ENCODE measurements around the gene KNL1.
"Not testable (repeated sequence)": the region's sequence is repeated elsewhere in the genome, so short reads cannot be mapped to it uniquely, and the experiment has no call there.

Gene KNL1

DNA sequence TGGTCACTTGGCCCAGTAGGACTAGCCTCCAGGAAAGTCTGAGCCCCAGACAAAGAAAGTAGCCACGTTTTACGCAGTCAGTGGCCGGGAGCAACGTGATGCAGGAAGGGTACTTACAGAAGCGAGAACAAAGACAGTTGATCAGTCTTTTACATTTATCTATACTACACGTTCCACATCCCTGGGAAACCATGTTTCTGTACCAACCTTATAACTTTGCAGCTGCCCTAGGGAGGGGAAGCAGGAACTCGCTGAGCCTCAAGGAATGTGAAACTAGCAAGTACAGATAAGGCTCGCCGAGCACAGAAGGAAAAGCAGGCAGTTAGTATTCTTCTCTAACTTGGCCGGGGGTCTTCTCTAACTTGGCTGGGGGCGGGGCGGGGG is 3.4 kb upstream of the KNL1 start:
- DNase-seq = no peak

DNA sequence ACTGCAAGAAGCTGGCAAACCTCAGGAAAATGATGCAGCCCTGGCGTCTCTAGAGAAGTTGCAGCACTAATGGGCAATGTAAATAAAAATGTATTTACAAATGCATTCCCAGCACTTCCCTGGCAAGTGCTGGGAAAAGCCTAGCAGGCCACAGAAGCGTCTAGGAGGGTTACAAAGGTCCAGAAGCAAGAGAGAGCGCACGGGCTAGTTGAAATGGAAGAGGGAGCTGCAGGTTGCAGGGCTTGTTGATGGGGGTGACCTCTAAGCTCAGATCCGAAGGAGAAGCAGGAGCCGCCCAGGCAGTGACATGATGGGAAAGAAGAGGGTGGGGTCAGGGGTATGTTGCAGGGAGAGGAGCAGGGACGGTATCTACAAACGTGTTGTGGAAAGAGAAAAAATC is 2.7 kb upstream of the KNL1 start:
- no peak for DNase-seq

DNA sequence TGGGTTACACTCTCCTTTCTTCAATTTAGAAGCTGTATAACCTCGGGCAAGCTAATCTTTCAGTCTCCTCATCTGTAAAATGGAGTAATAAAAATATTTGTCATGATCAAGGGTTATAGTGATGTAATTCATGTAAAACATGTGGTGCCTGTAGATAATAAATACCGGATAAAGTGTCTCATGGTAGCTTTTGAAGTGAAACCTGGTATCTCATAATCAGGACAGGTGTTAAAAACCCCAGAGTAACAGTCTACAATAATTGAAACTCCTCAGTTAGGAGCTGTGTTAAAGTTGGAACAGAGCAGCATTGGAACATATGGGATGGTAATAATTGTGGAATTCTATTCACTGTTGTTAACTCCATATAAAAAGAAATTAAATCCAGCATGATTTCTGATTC is 884 bp upstream of the KNL1 start:
- DNase-seq = no peak

DNA sequence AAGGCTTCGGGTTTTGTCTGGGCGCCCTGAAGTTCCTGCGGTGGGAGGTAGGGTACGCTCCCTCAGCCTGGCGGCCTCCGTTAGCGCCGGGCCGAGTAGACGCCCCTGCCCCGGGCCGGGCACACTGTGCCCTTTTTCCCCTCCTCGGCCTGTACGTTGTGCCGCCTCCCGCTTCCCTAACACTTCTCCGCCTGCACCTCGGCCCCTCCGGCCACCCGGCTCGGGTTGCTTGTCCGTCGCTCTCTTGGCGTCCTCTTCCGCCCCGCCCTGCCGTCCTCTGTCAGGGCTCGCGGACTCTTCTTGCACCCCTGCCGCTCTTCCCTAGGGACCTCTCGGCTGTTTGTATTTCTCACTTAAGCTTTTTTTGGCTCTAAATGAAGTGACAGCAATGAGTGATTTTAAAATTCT is 384 bp downstream of the KNL1 start:
- DNase-seq = no peak

DNA sequence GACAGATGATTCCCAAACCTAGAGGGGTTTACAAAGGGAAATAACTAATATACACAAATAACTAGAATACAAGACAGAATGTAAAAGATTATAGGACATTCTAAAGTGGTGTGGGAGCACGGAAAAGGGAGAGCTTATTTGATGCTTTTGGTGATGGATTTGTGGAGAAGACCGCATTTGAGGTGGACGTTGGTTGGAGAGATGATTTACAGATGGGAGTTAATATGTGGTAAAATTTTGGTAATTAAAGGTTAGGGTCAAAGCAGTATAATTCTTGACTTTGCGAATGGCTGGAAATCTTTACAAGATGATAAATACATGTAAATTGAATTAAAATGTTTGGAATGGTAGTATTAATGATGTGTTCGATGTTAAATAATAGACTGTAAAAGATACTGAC is 1.2 kb downstream of the KNL1 start:
- DNase-seq = no peak

DNA sequence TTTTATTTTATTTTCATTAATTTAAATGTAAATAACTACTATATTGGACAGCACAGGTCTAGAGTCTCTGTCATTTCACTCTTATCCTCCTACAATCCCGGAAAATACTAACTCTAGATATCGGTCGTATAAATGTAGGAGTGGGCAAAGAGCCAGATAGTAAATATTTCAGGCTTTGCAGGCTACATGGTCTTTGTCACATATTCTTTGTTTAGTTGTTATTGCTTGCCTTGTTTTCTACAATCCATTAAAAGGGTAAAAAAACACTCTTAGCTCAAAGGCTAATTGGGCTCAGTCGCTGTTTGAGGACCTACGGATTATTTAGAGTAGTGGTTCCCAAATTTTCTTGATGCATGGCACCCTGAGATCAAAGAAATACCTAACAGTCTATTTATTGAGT is 1.7 kb downstream of the KNL1 start:
- no peak for DNase-seq

DNA sequence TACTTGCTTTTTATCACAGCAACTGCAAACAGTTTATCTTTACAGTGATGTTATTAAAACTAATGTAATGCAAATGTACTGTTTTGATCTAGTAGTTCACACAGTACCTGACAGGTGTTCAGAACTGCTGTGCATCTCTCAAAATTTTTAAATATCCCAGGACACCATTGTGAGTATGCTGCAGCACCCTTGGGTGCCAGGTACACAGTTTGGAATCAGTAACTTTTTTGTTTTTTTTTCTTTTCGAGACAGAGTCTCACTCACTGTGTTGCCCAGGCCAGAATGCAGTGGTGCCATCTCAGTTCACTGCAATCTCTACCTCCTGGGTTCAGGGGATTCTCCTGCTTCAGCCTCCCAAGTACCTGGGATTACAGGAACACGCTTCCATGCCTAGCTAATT is 3.0 kb downstream of the KNL1 start:
- no peak for DNase-seq

DNA sequence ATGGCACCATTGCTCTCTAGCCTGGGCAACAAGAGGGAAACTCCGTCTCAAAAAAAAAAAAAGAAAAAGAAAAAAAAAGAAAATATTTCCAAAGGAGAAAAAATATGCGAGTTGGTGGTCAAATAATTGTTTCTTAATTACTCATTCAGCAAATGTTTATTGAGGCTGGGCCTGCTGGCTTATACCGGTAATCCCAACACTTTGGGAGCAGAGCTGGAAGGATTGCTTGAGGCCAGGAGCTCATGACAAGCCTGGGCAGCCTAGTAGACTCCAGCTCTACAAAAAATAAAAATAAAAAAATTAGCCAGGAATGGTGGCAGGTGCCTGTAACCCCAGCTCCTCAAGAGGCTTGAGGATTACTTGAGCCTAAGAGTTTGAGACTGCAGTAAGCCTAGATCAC is 4.1 kb downstream of the KNL1 start:
- no peak for DNase-seq

DNA sequence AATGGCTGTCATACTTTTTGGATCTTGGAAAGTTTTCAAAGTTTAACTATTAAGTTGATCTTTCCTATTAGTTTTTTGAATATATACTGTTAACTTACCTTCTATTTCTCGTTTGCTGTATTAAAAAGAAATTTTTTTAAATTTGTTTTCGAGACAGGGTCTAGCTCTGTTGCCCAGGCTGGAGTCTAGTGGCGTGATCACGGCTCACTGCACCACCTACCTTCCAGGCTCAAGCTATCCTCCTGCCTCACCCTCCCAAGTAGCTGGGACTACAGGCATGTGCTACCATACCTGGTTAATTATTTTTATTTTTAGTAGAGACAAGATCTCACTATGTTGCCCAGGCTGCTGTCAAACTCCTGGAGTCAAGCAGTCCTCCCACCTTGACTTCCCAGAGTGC is 4.6 kb downstream of the KNL1 start:
- no peak for DNase-seq

DNA sequence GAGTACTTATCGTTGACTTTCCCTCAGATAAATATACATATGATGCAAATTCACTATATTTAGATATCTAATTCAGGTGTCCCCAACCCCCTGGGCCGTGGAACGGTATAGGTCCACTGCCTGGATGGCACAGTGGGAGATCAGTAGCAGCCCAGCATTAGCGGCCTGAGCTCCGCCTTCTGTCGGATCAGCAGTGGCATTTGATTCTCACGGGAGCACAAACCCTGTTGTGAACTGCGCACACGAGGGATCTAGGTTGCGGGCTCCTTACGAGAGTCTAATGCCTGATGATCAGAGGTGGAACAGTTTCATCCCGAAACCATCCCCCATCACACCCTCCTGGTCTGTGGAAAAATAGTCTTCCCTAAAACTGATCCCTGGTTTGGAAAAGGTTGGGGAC is 6.9 kb downstream of the KNL1 start:
- DNase-seq = no peak

DNA sequence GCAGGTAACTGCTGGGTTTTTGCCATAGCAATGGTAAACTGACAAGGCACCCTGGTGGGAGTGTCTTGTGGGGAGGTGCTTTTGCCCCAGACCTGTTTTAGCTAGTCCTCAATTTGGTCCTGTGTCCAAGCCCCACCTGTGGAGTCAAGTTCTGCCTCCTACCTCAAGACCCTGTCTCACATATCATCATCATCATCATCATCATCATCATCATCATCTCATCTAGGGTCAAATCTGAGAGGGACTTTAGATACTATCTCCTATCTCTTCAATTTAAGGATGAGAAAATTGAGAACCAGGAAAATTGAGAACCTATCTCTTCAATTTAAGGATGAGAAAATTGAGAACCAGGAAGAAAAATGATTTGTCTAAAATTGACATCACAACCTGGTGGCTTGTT is 9.9 kb downstream of the KNL1 start:
- no peak for DNase-seq

DNA sequence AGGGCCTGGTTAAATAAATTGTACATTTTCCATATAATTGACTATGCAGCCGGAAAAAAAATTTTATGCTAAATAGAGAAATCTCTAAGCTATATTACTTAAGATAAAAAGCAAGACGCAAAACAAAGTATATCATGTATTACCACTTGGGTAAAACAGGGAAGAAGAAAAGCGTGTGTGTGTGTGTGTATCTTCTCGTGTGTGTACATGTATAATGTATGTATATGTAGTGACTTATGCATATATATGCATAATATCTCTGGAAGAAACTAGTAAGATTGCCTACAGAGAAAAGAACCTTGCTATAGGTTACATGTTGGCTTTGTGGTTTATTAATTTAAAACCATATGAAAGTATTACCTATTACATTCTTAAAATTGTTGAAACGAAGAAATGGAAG is 19.0 kb downstream of the KNL1 start:
- no peak for DNase-seq

DNA sequence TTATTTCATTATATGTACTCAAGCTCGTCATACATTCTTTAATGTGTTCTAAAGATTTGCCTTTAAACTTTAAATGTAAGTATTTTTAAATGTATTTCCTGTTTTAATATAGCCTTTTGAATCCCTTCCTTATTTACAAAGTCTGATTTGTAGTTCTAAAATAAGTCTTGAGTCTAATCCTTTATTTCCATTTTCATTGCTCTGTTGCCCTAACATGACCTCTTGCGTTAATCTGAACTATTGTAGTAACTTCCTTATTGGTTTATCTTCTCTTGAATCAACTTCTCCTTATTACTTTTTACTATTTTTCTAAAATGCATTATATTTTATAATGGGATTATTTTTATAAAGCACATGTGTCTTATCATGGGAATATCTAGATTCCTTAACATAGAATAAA is 24.0 kb downstream of the KNL1 start:
- DNase-seq = no peak

DNA sequence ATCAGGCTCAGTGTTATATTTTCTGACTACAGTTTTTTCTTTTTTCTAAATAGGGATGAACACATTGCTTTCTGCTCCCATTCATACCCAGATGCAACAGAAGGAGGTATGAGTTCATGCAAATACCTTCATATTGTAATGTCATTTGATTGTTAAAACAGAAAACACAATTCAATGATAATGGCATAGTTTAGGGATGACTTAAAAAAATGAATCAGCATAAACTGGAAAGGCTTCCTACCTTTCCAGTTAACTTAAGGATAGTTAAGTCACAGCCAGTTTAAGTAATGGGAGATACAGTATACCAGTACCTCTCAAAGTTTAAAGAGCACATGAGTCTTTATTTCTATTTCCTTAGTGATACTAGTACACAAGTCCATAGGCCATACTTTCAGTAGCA is 24.9 kb downstream of the KNL1 start:
- DNase-seq = no peak

DNA sequence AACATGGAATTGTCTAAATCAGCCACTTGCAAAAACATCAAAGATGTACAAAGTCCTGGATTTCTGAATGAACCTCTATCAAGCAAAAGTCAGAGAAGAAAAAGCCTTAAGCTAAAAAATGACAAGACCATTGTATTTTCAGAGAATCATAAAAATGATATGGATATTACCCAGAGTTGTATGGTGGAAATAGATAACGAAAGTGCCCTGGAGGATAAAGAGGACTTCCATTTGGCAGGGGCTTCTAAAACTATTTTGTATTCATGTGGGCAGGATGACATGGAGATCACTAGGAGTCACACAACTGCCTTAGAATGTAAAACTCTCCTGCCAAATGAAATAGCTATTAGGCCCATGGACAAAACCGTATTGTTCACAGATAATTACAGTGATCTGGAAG is 29.3 kb downstream of the KNL1 start:
- no peak for DNase-seq

DNA sequence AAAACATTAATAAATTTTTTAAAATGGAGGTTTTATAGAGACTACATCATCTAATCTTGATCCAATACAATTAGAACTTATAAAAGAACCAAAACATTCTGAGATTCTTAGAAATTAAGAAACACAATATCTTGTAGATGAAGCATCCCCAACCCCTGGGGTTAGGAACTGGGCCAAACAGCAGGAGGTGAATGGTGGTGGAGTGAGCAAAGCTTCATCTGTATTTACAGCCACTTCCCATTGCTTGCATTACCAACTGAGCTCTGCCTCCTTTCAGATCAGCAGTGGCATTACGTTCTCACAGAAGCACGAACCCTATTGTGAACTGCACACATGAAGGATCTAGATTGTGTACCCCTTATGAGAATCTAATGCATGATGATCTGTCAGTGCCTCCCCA is 36.3 kb downstream of the KNL1 start:
- DNase-seq = no peak

DNA sequence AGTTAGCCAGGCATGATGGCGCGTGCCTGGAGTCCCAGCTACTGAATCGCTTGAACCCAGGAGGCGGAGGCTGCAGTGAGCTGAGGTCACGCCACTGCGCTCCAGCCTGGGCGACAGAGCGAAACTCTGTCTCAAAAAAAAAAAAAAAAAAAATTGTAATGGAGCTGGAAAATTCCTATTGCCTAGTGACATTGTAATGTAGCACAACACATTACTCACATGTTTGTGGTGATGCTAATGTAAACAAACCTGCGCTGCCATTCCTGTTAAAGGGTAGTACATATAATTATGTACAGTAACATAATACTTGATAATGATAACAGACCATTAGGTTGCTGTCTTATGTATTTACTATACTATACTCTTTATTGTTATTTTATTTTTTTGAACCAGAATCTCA is 39.1 kb downstream of the KNL1 start:
- no peak for DNase-seq

DNA sequence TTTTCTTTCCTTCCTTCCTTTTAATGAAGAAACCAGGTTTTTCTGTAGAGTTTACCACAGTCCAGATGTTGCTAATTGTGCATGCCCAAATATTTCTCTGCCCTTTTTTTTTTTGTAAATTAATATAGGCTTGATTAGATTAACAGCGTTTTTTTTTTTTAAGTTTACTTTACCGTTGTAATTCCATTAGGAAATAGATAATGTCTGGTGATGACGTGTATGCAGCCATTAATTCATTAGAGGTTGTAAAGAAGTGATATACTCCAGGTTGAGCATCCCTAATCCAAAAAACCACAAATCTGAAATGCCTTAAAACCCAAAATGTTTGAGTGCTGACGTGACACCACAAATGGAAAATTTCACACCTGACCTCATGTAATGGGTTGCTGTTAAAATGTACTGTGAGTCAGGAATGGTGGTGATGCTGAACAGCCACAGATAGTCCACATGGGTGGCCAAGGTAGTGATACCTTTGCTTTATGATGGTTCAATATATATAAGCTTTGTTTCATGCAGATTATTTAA is 43.2 kb downstream of the KNL1 start:
- no peak for DNase-seq

DNA sequence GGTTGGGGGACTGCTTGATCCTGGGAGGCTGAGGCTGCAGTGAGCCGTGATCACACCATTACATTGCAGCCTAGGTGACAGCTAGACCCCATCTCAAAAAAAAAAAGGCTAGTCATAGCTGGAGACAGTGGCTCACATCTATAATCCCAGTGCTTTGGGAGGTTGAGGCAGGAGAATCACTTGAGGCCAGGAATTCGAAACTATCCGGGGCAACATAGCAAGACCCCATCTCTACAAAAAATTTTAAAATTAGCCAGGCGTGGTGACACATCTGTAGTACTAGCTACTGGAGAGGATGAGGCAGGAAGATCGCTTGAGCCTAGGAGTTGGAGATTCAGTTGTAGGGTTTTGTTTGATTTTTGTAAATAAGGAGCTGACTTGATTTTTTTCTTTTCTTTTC is 45.6 kb downstream of the KNL1 start:
- no peak for DNase-seq

DNA sequence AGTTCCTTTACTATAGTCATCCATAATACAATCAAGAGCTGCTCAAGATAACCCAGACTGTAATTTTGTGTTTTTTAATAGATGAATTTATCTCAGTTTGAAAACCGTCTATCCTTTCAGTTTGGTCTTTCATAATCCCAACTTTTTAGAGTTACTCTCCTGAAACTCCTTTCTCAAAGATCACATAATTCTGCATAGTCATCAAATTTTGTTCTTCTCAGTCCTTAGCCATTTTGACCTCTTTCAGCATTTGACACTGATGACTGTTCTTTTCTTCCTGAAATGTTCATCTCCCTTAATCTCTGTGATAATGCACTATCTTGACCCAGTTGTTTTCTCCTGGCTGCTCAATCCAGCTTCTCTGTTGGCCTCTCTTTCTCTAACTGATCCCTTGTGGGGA is 53.5 kb downstream of the KNL1 start:
- DNase-seq = no peak

DNA sequence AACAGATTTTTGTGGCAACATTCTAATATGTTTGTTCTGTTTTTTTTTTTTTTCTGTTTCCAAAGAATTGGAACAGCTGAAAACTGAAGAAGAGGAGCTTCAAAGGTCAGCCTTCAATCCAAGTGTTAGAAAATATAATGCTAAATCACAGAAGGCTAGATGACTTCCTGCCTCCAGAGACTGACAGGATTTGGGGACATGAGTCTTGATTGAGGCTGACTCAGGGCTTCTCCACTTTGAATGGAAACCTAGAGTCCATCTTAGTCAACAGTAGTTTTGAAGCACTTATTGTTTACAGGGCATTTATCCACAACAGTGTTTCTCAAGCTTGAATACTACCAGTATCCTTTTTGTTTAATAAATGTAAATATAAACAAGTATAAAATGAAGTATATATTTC is 56.4 kb downstream of the KNL1 start:
- no peak for DNase-seq

DNA sequence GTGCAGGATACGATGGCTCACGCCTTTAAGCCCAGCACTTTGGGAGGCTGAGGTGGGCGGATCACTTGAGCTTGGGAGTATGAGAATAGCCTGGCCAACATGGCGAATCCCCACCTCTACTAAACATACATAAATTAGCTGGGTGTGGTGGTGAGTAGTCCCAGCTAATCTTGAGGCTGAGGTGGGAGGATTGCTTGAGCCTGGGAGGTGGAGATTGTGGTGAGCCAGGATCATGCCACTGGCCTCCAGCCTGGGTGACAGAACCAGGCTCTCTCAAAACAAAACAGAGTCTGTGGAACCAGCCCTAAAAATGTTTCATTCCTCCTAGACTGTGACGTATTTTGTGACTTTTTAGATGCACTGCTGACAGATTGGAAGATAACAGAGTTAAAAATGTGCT is 66.6 kb downstream of the KNL1 start:
- no peak for DNase-seq

DNA sequence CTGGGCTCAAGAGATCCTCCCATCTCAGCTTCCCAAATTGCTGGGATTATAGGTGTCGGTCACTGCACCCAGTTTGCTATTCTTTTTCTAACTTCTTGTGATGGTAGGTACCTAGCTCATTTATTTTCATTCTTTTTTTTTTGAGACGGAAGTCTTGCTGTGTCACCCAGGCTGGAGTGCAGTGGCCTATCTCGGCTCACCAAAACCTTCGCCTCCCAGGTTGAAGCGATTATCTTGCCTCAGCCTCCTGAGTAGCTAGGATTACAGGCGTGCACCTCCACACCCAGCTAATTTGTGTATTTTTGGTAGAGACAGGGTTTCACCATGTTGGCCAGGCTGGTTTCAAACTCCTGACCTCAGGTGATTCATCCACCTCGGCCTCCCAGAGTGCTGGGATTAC is 70.9 kb downstream of the KNL1 start:
- DNase-seq = no peak

DNA sequence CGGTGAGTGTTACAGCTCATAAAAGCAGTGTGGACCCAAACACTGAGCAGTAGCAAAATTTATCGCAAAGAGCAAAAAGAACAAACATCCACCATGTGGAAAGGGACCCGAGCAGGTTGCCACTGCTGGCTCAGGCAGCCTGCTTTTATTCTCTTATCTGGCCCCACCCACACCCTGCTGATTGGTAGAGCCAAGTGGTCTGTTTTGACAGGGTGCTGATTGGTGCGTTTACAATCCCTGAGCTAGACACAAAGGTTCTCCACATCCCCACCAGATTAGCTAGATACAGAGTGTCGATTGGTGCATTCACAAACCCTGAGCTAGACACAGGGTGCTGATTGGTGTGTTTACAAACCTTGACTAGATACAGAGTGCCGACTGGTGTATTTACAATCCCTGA is 82.2 kb downstream of the KNL1 start:
- DNase-seq = not testable (repeated sequence)

DNA sequence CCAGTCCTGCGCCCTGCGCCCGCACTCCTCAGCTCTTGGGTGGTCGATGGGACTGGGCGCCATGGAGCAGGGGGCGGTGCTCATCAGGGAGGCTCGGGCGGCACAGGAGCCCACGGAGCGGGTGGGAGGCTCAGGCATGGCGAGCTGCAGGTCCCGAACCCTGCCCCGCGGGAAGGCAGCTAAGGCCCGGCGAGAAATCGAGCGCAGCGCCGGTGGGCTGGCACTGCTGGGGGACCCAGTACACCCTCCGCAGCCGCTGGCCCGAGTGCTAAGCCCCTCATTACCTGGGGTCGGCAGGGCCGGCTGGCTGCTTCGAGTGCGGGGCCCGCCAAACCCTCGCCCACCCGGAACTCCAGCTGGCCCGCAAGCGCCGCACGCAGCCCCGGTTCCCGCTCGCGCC is 82.9 kb downstream of the KNL1 start:
- not testable (repeated sequence) for DNase-seq

DNA sequence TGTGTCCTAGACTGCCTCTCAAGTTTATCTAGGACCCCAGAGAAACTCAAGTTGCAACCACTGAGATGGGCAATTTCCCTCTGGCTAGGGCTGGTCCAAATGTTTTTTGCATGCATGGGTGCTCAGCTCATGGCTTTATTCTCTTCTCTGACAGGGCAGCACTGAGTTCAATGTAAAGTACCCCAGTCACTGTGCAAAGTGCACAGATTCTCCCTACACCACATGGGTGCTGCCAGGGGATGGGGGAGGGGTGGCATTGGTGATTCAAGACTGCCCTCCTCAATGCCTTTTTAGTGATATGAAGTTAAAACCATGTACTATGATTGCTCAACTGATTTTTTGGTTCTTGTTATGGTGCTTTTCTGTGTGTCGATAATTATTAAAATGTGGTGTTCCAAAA is 86.1 kb downstream of the KNL1 start:
- no peak for DNase-seq
